ENCODE measurements around the gene SDR39U1.

SDR39U1 gene

GRCh38 chr14:24398653-24399446, 43.7 kb downstream of the SDR39U1 start, which contains the start of gene NYNRIN:
Gene NYNRIN, plus strand, starts transcription at chr14:24399003. Its CDS starts 244 bp downstream, at chr14:24399247.
- H3K4me3 ChIP-seq (ENCODE audit: low read depth, low read length), result no peak within 1 kb of the TSS
- no peak for TF ChIP-seq CTCF (IDR thresholded peaks at IDR 0.05; ENCODE audit: borderline replicate concordance, insufficient read depth, low read depth, low read length)

GRCh38 chr14:24398293-24398652, 44.3 kb downstream of the SDR39U1 start:
- no peak for TF ChIP-seq CTCF (IDR thresholded peaks at IDR 0.05; ENCODE audit: borderline replicate concordance, insufficient read depth, low read depth, low read length)

GRCh38 chr14:24397639-24398292, 44.8 kb downstream of the SDR39U1 start:
- H3K4me3 ChIP-seq (ENCODE audit: low read depth, low read length), result no peak overlapping the region
- no peak for TF ChIP-seq CTCF (IDR thresholded peaks at IDR 0.05; ENCODE audit: borderline replicate concordance, insufficient read depth, low read depth, low read length)

More at GRCh38 chr14:24398293-24398652, 44.3 kb downstream of the SDR39U1 start:
- H3K4me3 ChIP-seq (ENCODE audit: low read depth, low read length), result no peak overlapping the region

GRCh38 chr14:24395609-24396582, 46.7 kb downstream of the SDR39U1 start:
- H3K4me3 ChIP-seq (ENCODE audit: low read depth, low read length), result no peak overlapping the region
- no peak for TF ChIP-seq CTCF (IDR thresholded peaks at IDR 0.05; ENCODE audit: borderline replicate concordance, insufficient read depth, low read depth, low read length)

GRCh38 chr14:24394275-24394674, 48.3 kb downstream of the SDR39U1 start:
- no peak overlapping the region for H3K4me3 ChIP-seq (ENCODE audit: low read depth, low read length)
- TF ChIP-seq CTCF (IDR thresholded peaks at IDR 0.05; ENCODE audit: borderline replicate concordance, insufficient read depth, low read depth, low read length), result no peak

- no peak overlapping the region for H3K4me3 ChIP-seq (ENCODE audit: low read depth, low read length)
- TF ChIP-seq CTCF (IDR thresholded peaks at IDR 0.05; ENCODE audit: borderline replicate concordance, insufficient read depth, low read depth, low read length), result no peak
Measured at GRCh38 chr14:24392325-24393091, 50.1 kb downstream of the SDR39U1 start.

All from GM12875 (cell line).